HEK293 (cell line): ENCODE results near the gene FRMD4A.

ENCODE experiments used
- CTCF ChIA-PET: fragments of 350-600 bp; formaldehyde crosslinking; extraction: SDS; loops from one replicate; lab custom pipeline; 2021; ENCODE audit warnings: antibody characterized with exemption; lab: Yijun Ruan, JAX
- POLR2A ChIA-PET: fragments of 300-600 bp; formaldehyde crosslinking; extraction: SDS; loops from one replicate; lab custom pipeline; 2020; ENCODE audit warnings: antibody characterized with exemption, inconsistent platforms; lab: Yijun Ruan, JAX
- H3K27ac ChIP-seq: fragments of 200-500 bp; sonication (Bioruptor generic); 2 replicates; pipeline ENCODE4 v1.5.1; 2014; ENCODE audit warnings: low read depth, low read length, control low read depth, inconsistent platforms; ENCODE audit errors: extremely low read depth
- H3K36me3 ChIP-seq, 2 experiments: fragments of 200-500 bp in 1 of 2; sonication (Bioruptor generic) in 1 of 2; 1 replicate in 1 of 2; 2 replicates in 1 of 2; pipeline ENCODE4 v1.5.1; 2014 to 2017; ENCODE audit warnings: inconsistent platforms in 2 of 2, low read length in 2 of 2; ENCODE audit not compliant: control insufficient read depth in 2 of 2, insufficient read depth in 1 of 2
- H3K4me1 ChIP-seq: fragments of 200-500 bp; sonication (Bioruptor generic); 2 replicates; pipeline ENCODE4 v1.5.1; 2014; ENCODE audit warnings: mild to moderate bottlenecking, low read length, inconsistent platforms; ENCODE audit not compliant: control insufficient read depth, insufficient read depth
- H3K4me3 ChIP-seq: 2 replicates; pipeline ENCODE4 v1.5.1; 2011; ENCODE audit warnings: low read depth, mild to moderate bottlenecking, control low read depth, low read length, moderate library complexity
- H3K9me3 ChIP-seq: fragments of 200-500 bp; sonication (Bioruptor generic); 2 replicates; pipeline ENCODE4 v1.5.1; 2014; ENCODE audit warnings: low read depth, low read length, inconsistent platforms; ENCODE audit not compliant: control insufficient read depth, insufficient read depth
- GLI2 ChIP-seq: fragments of 450-650 bp; formaldehyde crosslinking; IDR thresholded peaks from 2 replicates; pipeline ENCODE4; 2017; ENCODE audit warnings: missing biosample characterization, missing genetic modification characterization, low read depth, borderline replicate concordance
- INSM2 ChIP-seq: fragments of 450-650 bp; formaldehyde crosslinking; IDR thresholded peaks from 2 replicates; pipeline ENCODE4 v1.5.1; 2016; ENCODE audit warnings: missing biosample characterization, missing genetic modification characterization
- PBX3 ChIP-seq: sonication (generic); formaldehyde crosslinking; IDR thresholded peaks from 2 replicates; pipeline ENCODE4 v1.8.1; 2022; ENCODE audit warnings: mild to moderate bottlenecking, moderate library complexity, missing genetic modification reagents
- ZBTB1 ChIP-seq: fragments of 450-650 bp; formaldehyde crosslinking; IDR thresholded peaks from 2 replicates; pipeline ENCODE4 v1.5.1; 2016; ENCODE audit warnings: missing biosample characterization, missing genetic modification characterization
- ZBTB11 ChIP-seq: fragments of 450-650 bp; formaldehyde crosslinking; conservative IDR thresholded peaks from 2 replicates; pipeline ENCODE4 v1.5.1; 2016; ENCODE audit warnings: low read depth, missing biosample characterization, missing genetic modification characterization
- ZNF292 ChIP-seq: fragments of 450-650 bp; formaldehyde crosslinking; IDR thresholded peaks from 2 replicates; pipeline ENCODE4 v1.5.1; 2016; ENCODE audit warnings: low read depth, missing biosample characterization, missing genetic modification characterization, borderline replicate concordance
- ZNF362 ChIP-seq: fragments of 450-650 bp; formaldehyde crosslinking; IDR thresholded peaks from 2 replicates; pipeline ENCODE4 v1.5.1; 2016; ENCODE audit warnings: missing biosample characterization, missing genetic modification characterization
- ZNF416 ChIP-seq: fragments of 450-650 bp; formaldehyde crosslinking; IDR thresholded peaks from 2 replicates; pipeline ENCODE4 v1.5.1; 2016; ENCODE audit warnings: missing biosample characterization, missing genetic modification characterization
- ZNF521 ChIP-seq: fragments of 450-650 bp; formaldehyde crosslinking; IDR thresholded peaks from 2 replicates; pipeline ENCODE4 v1.5.1; 2017; ENCODE audit warnings: missing biosample characterization, mild to moderate bottlenecking, missing genetic modification characterization
- ZNF747 ChIP-seq: fragments of 450-650 bp; formaldehyde crosslinking; IDR thresholded peaks from 2 replicates; pipeline ENCODE4 v1.5.1; 2016; ENCODE audit warnings: missing biosample characterization, missing genetic modification characterization
- ZNF843 ChIP-seq: fragments of 450-650 bp; formaldehyde crosslinking; IDR thresholded peaks from 2 replicates; pipeline ENCODE4 v1.5.1; 2016; ENCODE audit warnings: missing biosample characterization, missing genetic modification characterization
- ZSCAN16 ChIP-seq: fragments of 450-650 bp; formaldehyde crosslinking; IDR thresholded peaks from 2 replicates; pipeline ENCODE4 v1.5.1; 2016; ENCODE audit warnings: missing biosample characterization, missing genetic modification characterization
- TF ChIP-seq, protein P1 (sequence below): fragments of 450-650 bp; formaldehyde crosslinking; IDR thresholded peaks from 2 replicates; pipeline ENCODE4 v1.5.1; 2016; ENCODE audit warnings: missing biosample characterization, missing genetic modification characterization
- TF ChIP-seq, protein P2 (sequence below): fragments of 450-650 bp; formaldehyde crosslinking; IDR thresholded peaks from 2 replicates; pipeline ENCODE4 v1.5.1; 2016; ENCODE audit warnings: missing biosample characterization, missing genetic modification characterization, borderline replicate concordance
- TF ChIP-seq, protein P3 (sequence below): fragments of 450-650 bp; formaldehyde crosslinking; IDR thresholded peaks from 2 replicates; pipeline ENCODE4 v1.5.1; 2016; ENCODE audit warnings: missing biosample characterization, missing genetic modification characterization

Gene FRMD4A

DNA sequence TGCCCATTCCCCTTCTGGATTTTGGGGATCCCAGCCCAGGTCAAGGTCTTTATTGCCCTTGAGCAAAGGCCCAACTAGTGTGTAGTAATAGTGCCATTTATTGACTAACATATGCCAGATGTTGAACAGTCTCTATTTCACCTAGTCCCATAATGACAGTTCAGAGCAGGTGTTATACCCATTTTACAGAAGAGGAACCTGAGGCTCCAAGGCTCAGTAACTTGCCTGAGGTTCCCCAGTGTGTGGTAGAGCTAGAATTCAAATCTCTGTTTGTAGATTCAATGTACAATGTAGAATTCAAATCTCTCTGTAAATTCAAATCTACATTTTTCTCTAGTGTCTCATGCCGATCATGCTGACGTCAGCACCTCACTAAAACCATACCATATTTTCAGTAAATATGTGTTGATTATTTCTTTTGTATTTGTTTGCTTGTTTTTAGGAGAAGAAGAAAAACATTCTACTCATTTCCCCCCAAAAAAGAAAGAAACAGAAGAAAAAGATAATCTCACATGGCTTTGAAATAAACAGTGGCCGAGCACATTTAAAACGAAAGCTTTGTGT is 414.3 kb downstream of the FRMD4A start:
- no peaks in the 10 kb centered on the region for H3K36me3 ChIP-seq
- no peak overlapping the region for H3K4me3 ChIP-seq
- TF ChIP-seq, protein P1, sequence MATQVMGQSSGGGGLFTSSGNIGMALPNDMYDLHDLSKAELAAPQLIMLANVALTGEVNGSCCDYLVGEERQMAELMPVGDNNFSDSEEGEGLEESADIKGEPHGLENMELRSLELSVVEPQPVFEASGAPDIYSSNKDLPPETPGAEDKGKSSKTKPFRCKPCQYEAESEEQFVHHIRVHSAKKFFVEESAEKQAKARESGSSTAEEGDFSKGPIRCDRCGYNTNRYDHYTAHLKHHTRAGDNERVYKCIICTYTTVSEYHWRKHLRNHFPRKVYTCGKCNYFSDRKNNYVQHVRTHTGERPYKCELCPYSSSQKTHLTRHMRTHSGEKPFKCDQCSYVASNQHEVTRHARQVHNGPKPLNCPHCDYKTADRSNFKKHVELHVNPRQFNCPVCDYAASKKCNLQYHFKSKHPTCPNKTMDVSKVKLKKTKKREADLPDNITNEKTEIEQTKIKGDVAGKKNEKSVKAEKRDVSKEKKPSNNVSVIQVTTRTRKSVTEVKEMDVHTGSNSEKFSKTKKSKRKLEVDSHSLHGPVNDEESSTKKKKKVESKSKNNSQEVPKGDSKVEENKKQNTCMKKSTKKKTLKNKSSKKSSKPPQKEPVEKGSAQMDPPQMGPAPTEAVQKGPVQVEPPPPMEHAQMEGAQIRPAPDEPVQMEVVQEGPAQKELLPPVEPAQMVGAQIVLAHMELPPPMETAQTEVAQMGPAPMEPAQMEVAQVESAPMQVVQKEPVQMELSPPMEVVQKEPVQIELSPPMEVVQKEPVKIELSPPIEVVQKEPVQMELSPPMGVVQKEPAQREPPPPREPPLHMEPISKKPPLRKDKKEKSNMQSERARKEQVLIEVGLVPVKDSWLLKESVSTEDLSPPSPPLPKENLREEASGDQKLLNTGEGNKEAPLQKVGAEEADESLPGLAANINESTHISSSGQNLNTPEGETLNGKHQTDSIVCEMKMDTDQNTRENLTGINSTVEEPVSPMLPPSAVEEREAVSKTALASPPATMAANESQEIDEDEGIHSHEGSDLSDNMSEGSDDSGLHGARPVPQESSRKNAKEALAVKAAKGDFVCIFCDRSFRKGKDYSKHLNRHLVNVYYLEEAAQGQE (tag by site-specific recombination) = no peak
- TF ChIP-seq GLI2 (tag by site-specific recombination) (no peak), ZBTB1 (no peak), ZSCAN16 (tag by site-specific recombination) (no peak), ZNF362 (tag by site-specific recombination) (no peak), ZNF843 (tag by site-specific recombination) (no peak)
- TF ChIP-seq, protein P2, sequence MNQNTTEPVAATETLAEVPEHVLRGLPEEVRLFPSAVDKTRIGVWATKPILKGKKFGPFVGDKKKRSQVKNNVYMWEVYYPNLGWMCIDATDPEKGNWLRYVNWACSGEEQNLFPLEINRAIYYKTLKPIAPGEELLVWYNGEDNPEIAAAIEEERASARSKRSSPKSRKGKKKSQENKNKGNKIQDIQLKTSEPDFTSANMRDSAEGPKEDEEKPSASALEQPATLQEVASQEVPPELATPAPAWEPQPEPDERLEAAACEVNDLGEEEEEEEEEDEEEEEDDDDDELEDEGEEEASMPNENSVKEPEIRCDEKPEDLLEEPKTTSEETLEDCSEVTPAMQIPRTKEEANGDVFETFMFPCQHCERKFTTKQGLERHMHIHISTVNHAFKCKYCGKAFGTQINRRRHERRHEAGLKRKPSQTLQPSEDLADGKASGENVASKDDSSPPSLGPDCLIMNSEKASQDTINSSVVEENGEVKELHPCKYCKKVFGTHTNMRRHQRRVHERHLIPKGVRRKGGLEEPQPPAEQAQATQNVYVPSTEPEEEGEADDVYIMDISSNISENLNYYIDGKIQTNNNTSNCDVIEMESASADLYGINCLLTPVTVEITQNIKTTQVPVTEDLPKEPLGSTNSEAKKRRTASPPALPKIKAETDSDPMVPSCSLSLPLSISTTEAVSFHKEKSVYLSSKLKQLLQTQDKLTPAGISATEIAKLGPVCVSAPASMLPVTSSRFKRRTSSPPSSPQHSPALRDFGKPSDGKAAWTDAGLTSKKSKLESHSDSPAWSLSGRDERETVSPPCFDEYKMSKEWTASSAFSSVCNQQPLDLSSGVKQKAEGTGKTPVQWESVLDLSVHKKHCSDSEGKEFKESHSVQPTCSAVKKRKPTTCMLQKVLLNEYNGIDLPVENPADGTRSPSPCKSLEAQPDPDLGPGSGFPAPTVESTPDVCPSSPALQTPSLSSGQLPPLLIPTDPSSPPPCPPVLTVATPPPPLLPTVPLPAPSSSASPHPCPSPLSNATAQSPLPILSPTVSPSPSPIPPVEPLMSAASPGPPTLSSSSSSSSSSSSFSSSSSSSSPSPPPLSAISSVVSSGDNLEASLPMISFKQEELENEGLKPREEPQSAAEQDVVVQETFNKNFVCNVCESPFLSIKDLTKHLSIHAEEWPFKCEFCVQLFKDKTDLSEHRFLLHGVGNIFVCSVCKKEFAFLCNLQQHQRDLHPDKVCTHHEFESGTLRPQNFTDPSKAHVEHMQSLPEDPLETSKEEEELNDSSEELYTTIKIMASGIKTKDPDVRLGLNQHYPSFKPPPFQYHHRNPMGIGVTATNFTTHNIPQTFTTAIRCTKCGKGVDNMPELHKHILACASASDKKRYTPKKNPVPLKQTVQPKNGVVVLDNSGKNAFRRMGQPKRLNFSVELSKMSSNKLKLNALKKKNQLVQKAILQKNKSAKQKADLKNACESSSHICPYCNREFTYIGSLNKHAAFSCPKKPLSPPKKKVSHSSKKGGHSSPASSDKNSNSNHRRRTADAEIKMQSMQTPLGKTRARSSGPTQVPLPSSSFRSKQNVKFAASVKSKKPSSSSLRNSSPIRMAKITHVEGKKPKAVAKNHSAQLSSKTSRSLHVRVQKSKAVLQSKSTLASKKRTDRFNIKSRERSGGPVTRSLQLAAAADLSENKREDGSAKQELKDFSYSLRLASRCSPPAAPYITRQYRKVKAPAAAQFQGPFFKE (tag by site-specific recombination) = no peak
- POLR2A ChIA-PET = no interaction called here
- H3K4me1 ChIP-seq = no peaks in the 10 kb centered on the region
- CTCF ChIA-PET = no interaction called here
- no peak overlapping the region for H3K27ac ChIP-seq
- no peaks in the 10 kb centered on the region for H3K9me3 ChIP-seq

DNA sequence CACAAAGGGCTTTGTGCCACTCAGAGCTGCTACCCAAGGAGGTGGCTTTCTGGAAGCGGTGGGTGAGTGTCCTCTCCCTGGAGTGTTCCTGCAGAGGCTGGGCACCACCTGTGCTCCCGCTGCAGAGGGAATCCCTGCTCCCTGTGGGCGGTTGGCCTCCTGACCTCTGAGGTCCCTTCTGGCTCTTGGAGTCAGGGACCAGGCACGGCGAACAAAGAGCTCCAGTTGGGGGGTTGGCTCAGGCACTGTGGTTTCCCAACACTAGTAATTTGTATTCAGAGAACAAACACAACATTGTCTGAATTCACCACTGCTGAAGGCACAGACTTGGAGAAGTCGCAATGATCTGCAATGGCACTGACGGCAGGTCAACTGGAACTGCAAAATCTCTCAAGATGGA is 415.0 kb downstream of the FRMD4A start:
- POLR2A ChIA-PET = no interaction called here
- no peak overlapping the region for H3K4me3 ChIP-seq
- no peaks in the 10 kb centered on the region for H3K36me3 ChIP-seq
- no peaks in the 10 kb centered on the region for H3K9me3 ChIP-seq
- no peaks in the 10 kb centered on the region for H3K4me1 ChIP-seq
- CTCF ChIA-PET = interaction anchor here (0.6 kb wide), 1 partner anchor 1420 kb away, joined by 4 read pairs; no protein-coding TSS in a partner anchor
- no peak overlapping the region for H3K27ac ChIP-seq
- TF ChIP-seq ZNF292 (tag by site-specific recombination) (no peak), ZNF747 (no peak), ZNF521 (tag by site-specific recombination) (no peak), ZNF416 (no peak), PBX3 (no peak), INSM2 (tag by site-specific recombination) (no peak), ZBTB11 (tag by site-specific recombination) (no peak)
- TF ChIP-seq, protein P3, sequence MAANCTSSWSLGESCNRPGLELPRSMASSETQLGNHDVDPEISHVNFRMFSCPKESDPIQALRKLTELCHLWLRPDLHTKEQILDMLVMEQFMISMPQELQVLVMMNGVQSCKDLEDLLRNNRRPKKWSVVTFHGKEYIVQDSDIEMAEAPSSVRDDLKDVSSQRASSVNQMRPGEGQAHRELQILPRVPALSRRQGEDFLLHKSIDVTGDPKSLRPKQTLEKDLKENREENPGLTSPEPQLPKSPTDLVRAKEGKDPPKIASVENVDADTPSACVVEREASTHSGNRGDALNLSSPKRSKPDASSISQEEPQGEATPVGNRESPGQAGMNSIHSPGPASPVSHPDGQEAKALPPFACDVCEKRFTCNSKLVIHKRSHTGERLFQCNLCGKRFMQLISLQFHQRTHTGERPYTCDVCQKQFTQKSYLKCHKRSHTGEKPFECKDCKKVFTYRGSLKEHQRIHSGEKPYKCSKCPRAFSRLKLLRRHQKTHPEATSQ (tag by site-specific recombination) = no peak
